Heart left ventricle (tissue), 16 donors: Measurements from ENCODE around the gene BCL7C. TPM values are rescaled to one million over a fixed set of nuclear protein-coding genes. Genes with fewer than 3 reads are reported as not detected.
A peak's percentile ranks its signal among the peaks of the same experiment; 100 is the strongest.
"Not testable (repeated sequence)": the region's sequence is repeated elsewhere in the genome, so short reads cannot be mapped to it uniquely, and the experiment has no call there.

ENCODE experiments used
- ATAC-seq, 4 donors: fragments of 200-7000 bp; cut with Tn5 transposase; one replicate each; pipeline ENCODE4 v1.9.1; 2020 to 2022; ENCODE audit warnings: moderate library complexity in 4 of 4, mild to moderate bottlenecking in 3 of 4, moderate number of reproducible peaks in 1 of 4
- DNase-seq, 5 donors: peaks; one replicate each; pipeline ENCODE4 v3.0.0-alpha.2; 2020
- H3K27ac ChIP-seq, 12 donors: fragments of 200-600 bp; sonication (generic) in 4 of 12; one replicate each; pipeline versions ENCODE4 v1.5.0 to v1.8.0; 2016 to 2022; ENCODE audit warnings: mild to moderate bottlenecking in 2 of 12
- H3K27me3 ChIP-seq, 9 donors: fragments of 200-600 bp; sonication (generic) in 2 of 9; one replicate each; pipeline versions ENCODE4 v1.5.1 to v1.8.0; 2016 to 2022; ENCODE audit warnings: mild to moderate bottlenecking in 3 of 9
- H3K36me3 ChIP-seq, 9 donors: fragments of 200-600 bp; sonication (generic) in 2 of 9; one replicate each; pipeline versions ENCODE4 v1.5.0 to v1.8.0; 2018 to 2022; ENCODE audit warnings: mild to moderate bottlenecking in 2 of 9
- H3K4me1 ChIP-seq, 12 donors: fragments of 200-600 bp; sonication (generic) in 4 of 12; one replicate each; pipeline versions ENCODE4 v1.5.0 to v1.8.0; 2016 to 2022; ENCODE audit warnings: mild to moderate bottlenecking in 3 of 12
- H3K4me3 ChIP-seq, 12 donors: fragments of 200-600 bp; sonication (generic) in 4 of 12; one replicate each; pipeline versions ENCODE4 v1.5.0 to v1.8.0; 2017 to 2022; ENCODE audit warnings: mild to moderate bottlenecking in 9 of 12, moderate library complexity in 4 of 12
- H3K9me3 ChIP-seq, 12 donors: fragments of 200-600 bp; sonication (generic) in 4 of 12; one replicate each; pipeline versions ENCODE4 v1.5.0 to v1.8.0; 2016 to 2022; ENCODE audit warnings: mild to moderate bottlenecking in 1 of 12
- POLR2A ChIP-seq, 2 donors: fragments of 450-650 bp; IDR thresholded peaks; one replicate each; pipeline ENCODE4 v1.6.1; 2017; ENCODE audit warnings: antibody characterized with exemption in 2 of 2, mild to moderate bottlenecking in 2 of 2, moderate library complexity in 2 of 2
- WGBS, 4 donors: extraction: QIAGEN DNeasy Blood & Tissue Kit in 2 of 4; methylation state at CpG; one replicate each; pipeline versions ENCODE4 v1.1.5 to v1.1.7; 2013 to 2018; 5-methylcytosine and 5-hydroxymethylcytosine counted together
- intact Hi-C, 10 donors: fragments of 100-400 bp; cut with DNase I; formaldehyde crosslinking; loops; one replicate each; pipeline versions ENCODE4 v1.11.1 to v1.14.2; 2022
- long read RNA-seq, 3 donors: library from polyadenylated mRNA; unstranded; transcript quantifications; one replicate each; pipeline ENCODE4 v2.0.0, GENCODE V29; 2020 to 2021
- polyA plus RNA-seq, 2 donors: library from polyadenylated mRNA; stranded (reverse); fragments of 200-250 nt; gene quantifications; one replicate each; pipeline ENCODE4 v1.2.3, GENCODE V29; 2013
- total RNA-seq, 9 donors: library from RNA; depleted of rRNA in 2 of 9; stranded (reverse); fragments of >200 nt in 2 of 9; fragmentation: NEBNext Ultra II Directional in 3 of 9; extraction: Animal tissue kit (Norgen Biotek cat#: 25700) in 3 of 9; gene quantifications; one replicate each; pipeline versions ENCODE4 v1.1.0 to v1.2.4, GENCODE V29; 2016 to 2023
- TF ChIP-seq, protein P1 (sequence below), 12 donors: fragments of 200-600 bp; sonication (generic) in 4 of 12; IDR thresholded peaks; one replicate each; pipeline versions ENCODE4 v1.5.0 to v1.8.0; 2018 to 2022; ENCODE audit warnings: antibody characterized with exemption in 12 of 12, mild to moderate bottlenecking in 5 of 12
- donor health status: ischemic (EF 13 %, LVEDD 7.1; RV severe dilation, severe dysfunction).
- donor health status: healthy with polysubstance abuse.
- donor health status: DM: no; HTN: yes; CAD: no.
- donor health status: DM: no; HTN: no; CAD: no.
- donor health status: ischemic (EF 25% LVEDD 6.9; RV normal size, moderate dysfunction).
- donor health status: ischemic (EF 25% LVEDD 5.7; RV mildly dilated, moderate dysfunction).
- donor health status: healthy.
- donor health status: DM: yes; HTN: yes; CAD: no.
- donor health status: ischemic (EF 35%, LVEDD 5.7; RV mildly dilated, moderate dysfunction).
- donor health status: nonischemic (EF 11% LVEDD 7.7; RV severe dilation, severe dysfunction).
- donor health status: DM: yes; HTN: yes; CAD: no.
- donor health status: PGD.
- donor health status: ischemic (EF 29% LVEDD 5.4; RV normal size, mild dysfunction).
- donor health status: nonischemic (EF 23%, LVEDD 6.1; RV moderate dilation, normal function).

Gene BCL7C
- total RNA-seq (10 to 100 TPM; 23.1 to 35.5 (median 28.1) TPM), polyA plus RNA-seq (10 to 100 TPM; 30.5 to 43.4 TPM)
- long read RNA-seq, donor 1, transcript BCL7C-201 (6 exons, 1,740 nt) = major isoform, 29 of 60 reads
- long read RNA-seq, donor 1, transcript BCL7C-203 (6 exons, 1,603 nt) = minor isoform, 13 of 60 reads
- long read RNA-seq, donor 1, partial matches to known transcripts = 7 of 60 reads
- long read RNA-seq, donor 1, other reads (novel, unspliced or antisense) = 9 of 60 reads
- long read RNA-seq, donor 2, partial matches to known transcripts = 0 of 7 reads
- long read RNA-seq, donor 2, other reads (novel, unspliced or antisense) = 2 of 7 reads
- long read RNA-seq, donor 3, transcript BCL7C-203 (6 exons, 1,603 nt) = minor isoform, 11 of 54 reads
- long read RNA-seq, donor 3, transcript BCL7C-201 (6 exons, 1,740 nt) = major isoform, 31 of 54 reads
- long read RNA-seq, donor 3, partial matches to known transcripts = 3 of 54 reads
- long read RNA-seq, donor 3, other reads (novel, unspliced or antisense) = 8 of 54 reads

DNA sequence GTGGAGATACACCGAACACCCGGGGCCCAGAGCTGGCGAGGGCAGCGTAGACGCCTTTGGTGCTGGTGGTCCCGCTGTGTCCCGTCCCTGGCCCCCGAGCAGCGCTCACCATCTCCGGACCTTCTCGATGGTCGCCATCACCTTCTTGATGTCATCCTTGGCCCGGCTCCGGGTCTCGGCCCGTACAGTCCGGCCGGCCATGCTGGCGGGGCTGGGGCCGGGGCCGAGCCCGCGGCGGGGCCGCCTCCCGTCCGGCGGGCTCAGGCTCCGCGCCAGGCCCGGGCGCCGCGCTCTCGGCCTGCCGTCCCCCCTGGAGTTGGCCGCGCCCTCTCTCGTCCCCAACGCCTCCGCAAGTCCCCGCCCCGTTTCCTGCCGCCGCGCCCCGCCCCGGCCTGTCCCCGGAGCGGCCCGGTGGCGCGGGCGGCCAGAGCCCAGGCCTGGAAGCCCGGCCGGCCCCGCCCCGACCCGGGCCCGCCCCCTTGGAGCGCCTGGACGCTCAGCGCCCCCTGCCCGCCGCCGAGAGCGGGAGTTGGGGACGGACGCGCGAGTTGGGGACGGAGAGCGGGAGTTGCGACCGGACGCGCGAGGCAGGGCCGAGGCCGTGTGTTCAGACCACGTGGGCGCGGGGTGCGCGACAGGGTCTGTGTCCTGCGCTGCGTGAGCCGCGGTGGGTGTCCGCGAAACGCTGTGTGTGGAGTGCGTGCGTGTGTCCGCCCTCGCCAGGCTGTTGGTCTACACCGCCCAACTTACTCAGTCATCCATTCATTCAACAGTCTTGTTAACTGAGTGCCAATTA, at the start of gene BCL7C:
Gene BCL7C (minus strand): TSS at position 334 of the 796 bp plus-strand sequence. CDS start 133 bp downstream, at position 201.
- H3K27ac ChIP-seq = peak within 1 kb of the TSS; percentile 81 to 99 (median 95)
- H3K36me3 ChIP-seq = peaks cover 0 to 37% (median 35%) of the 10 kb centered on the region in 9 donors
- no peaks in the 10 kb centered on the region for H3K27me3 ChIP-seq
- H3K4me1 ChIP-seq = peaks cover 0 to 46% (median 33%) of the 10 kb centered on the region in 12 donors
- 0 to 1% (median 0%) methylated on average over 43 to 97 of the region's 97 CpGs for WGBS, 4 donors
- DNase-seq (peak; percentile 96 to 97 (median 96)), ATAC-seq (peak; percentile 50 to 90 (median 81))
- TF ChIP-seq, protein P1, sequence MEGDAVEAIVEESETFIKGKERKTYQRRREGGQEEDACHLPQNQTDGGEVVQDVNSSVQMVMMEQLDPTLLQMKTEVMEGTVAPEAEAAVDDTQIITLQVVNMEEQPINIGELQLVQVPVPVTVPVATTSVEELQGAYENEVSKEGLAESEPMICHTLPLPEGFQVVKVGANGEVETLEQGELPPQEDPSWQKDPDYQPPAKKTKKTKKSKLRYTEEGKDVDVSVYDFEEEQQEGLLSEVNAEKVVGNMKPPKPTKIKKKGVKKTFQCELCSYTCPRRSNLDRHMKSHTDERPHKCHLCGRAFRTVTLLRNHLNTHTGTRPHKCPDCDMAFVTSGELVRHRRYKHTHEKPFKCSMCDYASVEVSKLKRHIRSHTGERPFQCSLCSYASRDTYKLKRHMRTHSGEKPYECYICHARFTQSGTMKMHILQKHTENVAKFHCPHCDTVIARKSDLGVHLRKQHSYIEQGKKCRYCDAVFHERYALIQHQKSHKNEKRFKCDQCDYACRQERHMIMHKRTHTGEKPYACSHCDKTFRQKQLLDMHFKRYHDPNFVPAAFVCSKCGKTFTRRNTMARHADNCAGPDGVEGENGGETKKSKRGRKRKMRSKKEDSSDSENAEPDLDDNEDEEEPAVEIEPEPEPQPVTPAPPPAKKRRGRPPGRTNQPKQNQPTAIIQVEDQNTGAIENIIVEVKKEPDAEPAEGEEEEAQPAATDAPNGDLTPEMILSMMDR (IDR thresholded peaks at IDR 0.05) = peak; percentile 21 to 82 (median 56)
- peak in 1 of 2 donors; percentile 33 for TF ChIP-seq POLR2A (IDR thresholded peaks at IDR 0.05)
- H3K9me3 ChIP-seq = no peaks in the 10 kb centered on the region
- peak within 1 kb of the TSS; percentile 79 to 98 (median 89) for H3K4me3 ChIP-seq
- intact Hi-C loops = loop anchor here in 4 of 10 donors (1.0 to 10.0 kb wide), 4 partner anchors 17 to 61 kb away; partner anchors contain the start of gene SETD1A (in 1 of the 4)

DNA sequence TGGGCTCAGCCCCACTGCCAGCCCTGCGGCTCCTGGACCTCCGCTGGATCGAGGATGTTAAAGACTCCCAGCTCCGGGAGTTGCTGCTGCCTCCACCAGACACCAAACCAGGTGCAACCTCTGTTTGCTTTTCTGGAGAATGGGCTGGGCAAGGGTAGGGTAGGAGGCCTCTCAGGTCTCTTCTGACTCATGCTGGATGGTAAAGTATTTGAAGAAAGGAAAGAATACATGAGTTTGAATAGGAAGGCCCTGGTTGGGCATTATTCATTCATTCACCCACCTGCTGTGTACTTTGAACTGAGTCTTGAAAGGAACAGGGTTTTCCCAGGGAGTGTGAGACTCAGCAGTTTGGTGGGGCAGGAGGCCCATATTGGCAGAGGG, 48.5 kb upstream of the BCL7C start:
- H3K27ac ChIP-seq = no peak overlapping the region
- no peak for DNase-seq
- H3K4me1 ChIP-seq = peaks cover 0 to 23% (median 7%) of the 10 kb centered on the region in 12 donors
- no peak for ATAC-seq
- 85 to 92% (median 88%) methylated on average over 4 of the region's 4 CpGs for WGBS, 4 donors
- H3K36me3 ChIP-seq = peaks cover 0 to 46% (median 26%) of the 10 kb centered on the region in 9 donors
- H3K4me3 ChIP-seq = no peak overlapping the region
- no peaks in the 10 kb centered on the region for H3K9me3 ChIP-seq
- intact Hi-C loops = no loop called here
- H3K27me3 ChIP-seq = no peaks in the 10 kb centered on the region
- no peak for TF ChIP-seq POLR2A (IDR thresholded peaks at IDR 0.05)
- TF ChIP-seq, protein P1 (IDR thresholded peaks at IDR 0.05) = no peak

DNA sequence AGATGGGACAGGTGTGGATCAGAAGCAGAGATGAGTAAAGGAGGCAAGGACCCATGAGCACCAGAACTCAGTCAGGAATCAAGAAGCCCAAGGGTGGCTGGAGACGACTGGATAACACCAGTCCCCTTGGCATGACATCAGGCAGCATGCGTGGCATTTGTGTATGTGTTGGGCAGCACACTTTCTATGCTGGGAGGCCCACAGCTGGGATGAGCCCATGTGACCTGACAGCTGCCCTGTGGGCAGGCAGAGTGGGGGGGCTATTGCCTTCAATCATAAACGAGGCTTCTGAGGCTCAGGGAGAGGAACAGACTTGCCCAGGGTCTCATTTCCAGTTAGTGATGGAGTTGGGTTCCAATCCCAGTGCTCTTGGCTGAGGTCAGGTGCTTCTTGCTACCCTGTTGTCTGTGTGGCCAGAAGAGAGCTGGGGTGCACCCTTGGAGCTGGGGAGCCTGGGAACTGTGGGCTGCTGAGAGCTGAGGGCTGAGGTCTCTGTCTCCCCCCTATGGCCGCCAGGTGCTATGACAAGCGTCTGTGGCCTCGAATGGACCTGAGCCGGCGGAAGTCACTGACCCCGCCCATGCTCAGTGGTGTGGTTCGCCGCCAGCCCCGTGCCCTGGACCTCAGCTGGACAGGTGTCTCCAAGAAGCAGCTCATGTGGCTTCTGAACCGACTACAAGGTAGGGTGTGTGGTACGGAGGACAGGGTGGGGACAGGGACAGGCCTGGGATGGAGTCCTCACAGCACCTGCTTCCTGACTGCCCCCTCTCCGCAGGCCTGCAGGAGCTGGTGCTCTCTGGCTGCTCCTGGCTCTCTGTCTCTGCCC, 47.9 kb upstream of the BCL7C start:
- Histone ChIP-seq H3K9me3 (no peaks in the 10 kb centered on the region), H3K27ac (peak overlapping the region in 1 of 12 donors; percentile 5), H3K27me3 (no peaks in the 10 kb centered on the region), H3K36me3 (peaks cover 0 to 44% (median 23%) of the 10 kb centered on the region in 9 donors), H3K4me3 (no peak overlapping the region), H3K4me1 (peaks cover 0 to 24% (median 7%) of the 10 kb centered on the region in 12 donors)
- 17 to 64% (median 22%) methylated on average over 3 to 15 of the region's 15 CpGs for WGBS, 4 donors
- ATAC-seq = peak; percentile 78 to 93 (median 89)
- intact Hi-C loops = no loop called here
- peak; percentile 73 to 88 (median 82) for DNase-seq
- TF ChIP-seq, protein P1 (IDR thresholded peaks at IDR 0.05) = peak; percentile 76 to 94 (median 86)
- no peak for TF ChIP-seq POLR2A (IDR thresholded peaks at IDR 0.05)

DNA sequence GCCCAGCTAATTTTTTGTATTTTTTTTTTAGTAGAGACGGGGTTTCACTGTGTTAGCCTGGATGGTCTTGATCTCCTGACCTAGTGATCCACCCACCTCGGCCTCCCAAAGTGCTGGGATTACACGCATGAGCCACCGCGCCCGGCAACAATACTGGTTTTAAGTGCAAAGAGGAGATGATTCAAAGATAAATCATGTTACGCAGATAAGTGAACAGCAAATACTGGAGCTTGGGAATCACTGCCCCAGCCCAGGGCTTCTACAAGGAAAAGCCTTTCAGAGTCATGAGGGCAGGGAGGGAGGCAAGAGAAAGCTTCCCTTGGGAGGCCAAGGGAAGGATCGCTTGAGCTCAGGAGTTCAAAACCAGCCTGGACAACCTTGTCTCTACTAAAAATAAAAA, 45.7 kb upstream of the BCL7C start:
- 93 to 97% (median 95%) methylated on average over 8 of the region's 8 CpGs for WGBS, 4 donors
- H3K4me3 ChIP-seq, H3K9me3 ChIP-seq, DNase-seq, ATAC-seq, H3K27me3 ChIP-seq, H3K27ac ChIP-seq, intact Hi-C loops: not testable (repeated sequence)
- Histone ChIP-seq H3K4me1 (peaks cover 0 to 24% (median 7%) of the 10 kb centered on the region in 12 donors), H3K36me3 (peaks cover 0 to 47% (median 20%) of the 10 kb centered on the region in 9 donors)
